ENCODE results near the gene TFDP1.

TFDP1 gene

DNA sequence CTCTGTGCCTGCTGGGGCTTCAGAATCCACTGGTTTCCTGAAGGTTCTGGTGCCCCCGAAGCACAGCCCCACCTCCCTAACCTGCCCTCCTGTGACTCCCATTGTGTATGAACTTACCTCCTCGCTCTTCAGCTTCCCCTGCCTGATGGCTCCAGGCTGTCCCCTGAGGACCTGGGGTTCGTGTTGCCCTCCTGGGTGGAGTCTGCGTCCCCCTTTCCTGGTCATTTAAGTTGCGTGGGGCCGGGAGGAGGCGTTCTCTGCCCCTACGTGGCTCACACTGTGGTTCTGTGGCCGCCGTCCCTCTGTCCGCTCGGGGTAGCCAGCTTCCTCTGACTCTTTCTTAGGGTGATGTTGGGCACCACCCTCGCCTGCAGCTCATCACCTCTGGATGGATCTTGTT, 13.9 kb downstream of the TFDP1 start:
- DNase-seq (ENCODE audit: low read depth): no peak

DNA sequence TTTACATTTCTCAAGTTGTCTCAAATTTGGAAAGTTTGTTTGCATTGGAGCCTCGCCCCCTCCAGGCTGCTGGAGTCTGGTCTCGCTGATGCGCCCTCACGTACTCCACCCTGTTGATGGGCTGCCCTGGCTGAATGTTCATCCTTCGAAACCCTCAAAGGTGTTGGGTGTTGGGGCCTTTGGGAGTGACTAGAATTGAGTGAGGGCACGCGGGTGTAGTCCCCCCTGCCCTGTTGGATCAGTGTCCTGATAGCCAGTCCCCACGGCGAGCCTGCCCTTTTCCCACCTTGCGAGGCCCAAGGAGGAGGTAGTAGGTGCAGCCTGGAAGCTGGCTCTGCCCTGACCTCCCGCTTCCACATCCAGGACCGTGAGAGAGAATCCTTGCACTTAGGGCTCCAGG, 14.8 kb downstream of the TFDP1 start:
- no peak for DNase-seq (ENCODE audit: low read depth)

DNA sequence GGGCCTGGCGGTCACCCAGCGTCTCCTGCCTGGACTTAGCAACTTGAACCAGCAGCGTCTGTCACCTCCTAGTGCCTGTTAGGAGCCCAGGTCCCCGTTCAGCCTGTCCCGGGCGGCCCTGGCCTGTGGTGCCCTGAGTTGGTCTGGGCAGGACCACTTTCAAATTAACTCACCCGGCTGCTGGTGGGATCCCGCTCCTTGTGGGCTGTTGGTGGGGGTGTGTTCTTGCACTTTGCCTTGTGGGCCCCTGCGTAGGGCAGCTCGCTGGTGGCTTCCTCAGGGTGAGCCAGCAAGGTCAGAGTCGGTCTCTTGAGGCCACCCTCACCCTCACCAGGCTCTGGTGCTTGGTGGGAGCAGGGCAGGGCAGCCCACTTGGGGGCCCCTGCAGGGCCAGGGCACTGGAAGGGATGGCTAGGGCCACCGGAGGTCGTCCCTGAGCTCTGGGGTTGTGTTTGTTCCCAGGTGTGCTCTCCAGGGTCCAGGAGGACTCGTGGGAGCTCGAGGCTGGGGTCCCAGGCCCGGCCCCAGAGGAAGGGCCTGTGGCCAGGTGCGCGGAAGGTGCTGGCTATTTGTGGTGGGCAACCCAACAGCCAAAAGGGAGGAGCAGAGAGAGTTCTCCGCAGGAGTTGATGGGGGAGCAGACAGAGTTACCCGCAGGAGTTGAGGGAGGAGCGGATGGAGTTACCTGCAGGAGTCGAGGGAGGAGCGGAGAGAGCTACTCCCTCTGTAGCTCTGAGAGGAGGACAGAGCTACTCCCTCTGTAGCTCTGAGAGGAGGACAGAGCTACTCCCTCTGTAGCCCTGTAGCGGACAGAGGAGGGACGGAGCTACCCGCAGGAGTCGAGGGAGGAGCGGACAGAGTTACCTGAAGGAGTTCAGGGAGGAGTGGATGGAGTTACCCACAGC, 16.9 kb downstream of the TFDP1 start:
- DNase-seq (ENCODE audit: low read depth): no peak

DNA sequence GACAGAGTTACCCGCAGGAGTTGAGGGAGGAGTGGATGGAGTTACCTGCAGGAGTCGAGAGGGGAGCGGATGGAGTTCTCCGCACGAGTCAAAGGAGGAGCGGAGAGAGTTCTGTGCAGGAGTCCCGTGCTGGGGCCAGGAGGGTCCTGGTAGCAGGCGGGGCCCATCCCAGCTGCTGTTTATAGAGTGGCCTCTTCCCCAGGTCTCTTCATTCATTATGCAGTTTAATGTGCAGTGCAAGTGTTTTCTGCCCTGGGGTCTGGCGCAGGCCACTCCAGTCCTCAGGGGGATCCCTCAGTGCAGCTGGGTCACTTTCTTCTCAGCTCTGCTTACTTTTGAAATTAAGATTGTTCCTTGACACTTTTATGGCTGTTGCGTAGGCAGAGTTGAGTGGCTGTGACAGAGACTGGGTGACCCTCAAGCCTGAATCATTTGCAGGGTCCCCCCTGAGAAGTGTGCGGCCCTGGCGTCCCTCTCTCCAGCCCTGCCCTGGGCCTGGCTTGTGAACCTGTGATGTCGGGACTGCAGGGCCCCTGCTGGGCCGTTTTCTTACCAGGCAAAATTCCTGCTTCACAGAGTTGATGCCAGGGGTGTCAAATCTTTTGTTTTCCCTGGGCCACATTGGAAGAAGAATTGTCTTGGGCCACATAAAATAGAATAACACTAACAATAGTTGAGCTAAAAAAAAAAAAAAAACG, 17.9 kb downstream of the TFDP1 start:
- no peak for DNase-seq (ENCODE audit: low read depth)

DNA sequence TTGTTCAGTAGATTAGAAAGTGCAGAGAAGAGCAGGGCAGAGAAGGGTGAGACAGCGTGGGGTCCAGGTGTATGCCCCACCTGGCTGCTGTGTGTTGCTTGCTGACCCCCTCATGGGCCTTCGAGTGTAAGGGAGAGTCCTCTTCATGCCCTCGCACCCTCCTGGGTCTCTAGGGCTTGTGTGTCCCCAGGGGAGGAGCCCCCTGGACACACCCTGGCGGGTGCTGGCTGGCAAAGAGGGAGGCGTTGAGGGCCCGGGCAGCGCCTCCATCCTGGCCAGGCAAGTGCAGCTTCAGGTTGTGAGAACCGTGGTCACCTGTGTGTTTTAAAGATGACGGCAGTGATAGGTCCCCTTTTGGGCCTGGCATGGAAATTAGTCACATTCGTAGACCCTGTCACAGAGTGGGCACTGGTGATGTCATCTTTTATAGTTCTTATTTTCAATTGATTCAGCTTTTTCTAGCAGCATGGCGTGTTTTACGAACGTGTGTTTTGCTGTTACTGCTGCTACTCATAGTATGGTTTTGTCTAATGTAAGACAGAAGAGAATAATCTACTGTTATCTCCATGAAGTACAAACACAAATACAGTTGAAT, 18.7 kb downstream of the TFDP1 start:
- no peak for DNase-seq (ENCODE audit: low read depth)

DNA sequence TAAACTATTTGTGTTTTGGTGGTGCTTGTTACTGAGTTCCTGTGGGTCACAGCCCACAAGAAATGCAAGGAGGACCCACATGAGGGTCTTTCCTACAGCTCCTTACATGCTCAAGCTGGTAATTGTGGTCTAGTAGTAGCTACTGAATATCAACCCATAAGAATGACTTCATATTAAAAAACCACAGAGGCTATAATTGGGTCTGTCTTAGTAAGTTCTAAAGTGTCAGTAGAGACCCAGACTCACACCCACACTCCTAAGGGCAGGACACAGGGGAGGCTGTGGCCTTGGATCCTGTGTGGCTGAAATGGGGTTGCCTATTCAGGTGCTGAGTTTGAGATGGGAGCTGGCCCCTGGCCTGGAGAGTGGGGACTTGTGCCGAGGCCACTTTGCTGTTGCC, 19.6 kb downstream of the TFDP1 start:
- DNase-seq (ENCODE audit: low read depth): no peak

DNA sequence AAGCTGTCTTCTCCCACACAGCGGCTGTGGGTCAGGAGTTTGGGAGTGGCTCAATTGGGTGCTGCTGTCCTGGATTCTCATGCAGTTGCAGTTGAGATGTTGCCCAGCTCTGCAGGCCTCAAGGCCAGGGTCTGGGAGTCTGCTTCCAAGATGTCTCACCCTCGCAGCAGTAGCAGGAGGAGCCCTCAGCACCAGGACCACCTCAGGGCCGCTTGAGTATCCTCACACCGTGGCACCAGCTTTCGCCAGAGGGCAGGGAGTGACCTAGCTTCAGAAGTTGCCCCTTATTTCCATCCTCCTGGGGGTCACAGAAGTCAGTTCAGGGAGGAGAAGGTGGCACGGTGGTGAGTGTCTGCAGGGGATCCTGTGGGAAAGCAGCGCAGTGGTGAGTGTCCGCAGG, 20.9 kb downstream of the TFDP1 start:
- DNase-seq (ENCODE audit: low read depth): no peak

DNA sequence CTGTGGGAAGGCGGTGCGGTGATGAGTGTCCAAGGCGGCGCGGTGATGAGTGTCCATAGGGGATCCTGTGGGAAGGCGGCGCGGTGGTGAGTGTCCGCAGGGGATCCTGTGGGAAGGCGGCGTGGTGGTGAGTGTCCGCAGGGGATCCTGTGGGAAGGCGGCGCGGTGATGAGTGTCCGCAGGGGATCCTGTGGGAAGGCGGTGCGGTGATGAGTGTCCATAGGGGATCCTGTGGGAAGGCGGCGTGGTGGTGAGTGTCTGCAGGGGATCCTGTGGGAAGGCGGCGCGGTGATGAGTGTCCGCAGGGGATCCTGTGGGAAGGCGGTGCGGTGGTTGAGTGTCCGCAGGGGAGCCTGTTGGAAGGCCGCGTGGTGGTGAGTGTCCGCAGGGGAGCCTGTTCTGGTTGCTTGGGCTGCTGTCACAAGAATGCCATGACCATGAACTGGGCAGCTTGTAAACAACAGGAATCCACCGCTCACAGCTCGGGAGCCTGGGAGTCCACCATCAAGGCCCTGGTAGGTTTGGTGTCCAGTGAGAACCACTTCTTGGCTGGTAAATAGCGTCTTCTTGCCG, 21.4 kb downstream of the TFDP1 start:
- no peak for DNase-seq (ENCODE audit: low read depth)

DNA sequence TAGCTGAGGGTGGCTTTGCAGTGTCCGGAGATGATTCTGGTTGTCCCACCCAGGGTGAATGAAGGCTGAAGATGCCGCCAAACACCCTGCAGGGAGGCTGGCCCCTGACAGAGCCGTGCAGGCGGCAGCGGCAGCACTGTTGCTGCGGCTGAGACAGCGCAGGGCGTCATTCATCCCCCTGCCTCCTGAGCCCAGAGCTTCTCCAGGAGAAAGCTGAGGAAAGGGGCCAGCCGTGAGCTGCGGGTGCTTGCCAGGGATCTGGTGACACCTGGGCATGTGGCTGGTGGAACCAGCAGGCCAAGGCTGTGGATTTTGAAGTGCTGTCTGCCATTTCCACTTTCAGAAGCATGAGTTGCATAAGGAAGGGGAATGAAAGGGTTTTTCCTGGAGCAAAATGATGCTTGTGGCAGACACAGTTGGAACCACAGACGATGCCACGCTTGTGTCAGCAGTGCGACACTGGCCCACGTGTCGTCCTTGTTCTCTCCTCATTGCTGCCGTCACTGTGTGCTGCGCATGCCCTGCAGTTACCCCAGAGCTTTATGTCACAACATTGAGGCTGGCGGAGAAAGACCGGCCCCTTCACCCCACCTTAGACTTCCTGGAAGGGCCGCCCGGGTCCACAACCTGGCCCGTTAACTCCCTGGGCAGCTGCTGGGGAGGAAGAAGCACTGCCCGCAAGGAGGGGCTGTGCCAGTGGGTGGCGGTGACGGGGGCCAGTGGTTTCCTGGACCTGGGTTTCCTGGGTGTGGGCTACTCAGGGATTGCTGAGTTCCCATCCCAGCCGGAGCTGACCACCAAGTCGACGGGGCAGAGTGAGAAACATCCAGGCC, 22.7 kb downstream of the TFDP1 start:
- DNase-seq (ENCODE audit: low read depth): no peak

DNA sequence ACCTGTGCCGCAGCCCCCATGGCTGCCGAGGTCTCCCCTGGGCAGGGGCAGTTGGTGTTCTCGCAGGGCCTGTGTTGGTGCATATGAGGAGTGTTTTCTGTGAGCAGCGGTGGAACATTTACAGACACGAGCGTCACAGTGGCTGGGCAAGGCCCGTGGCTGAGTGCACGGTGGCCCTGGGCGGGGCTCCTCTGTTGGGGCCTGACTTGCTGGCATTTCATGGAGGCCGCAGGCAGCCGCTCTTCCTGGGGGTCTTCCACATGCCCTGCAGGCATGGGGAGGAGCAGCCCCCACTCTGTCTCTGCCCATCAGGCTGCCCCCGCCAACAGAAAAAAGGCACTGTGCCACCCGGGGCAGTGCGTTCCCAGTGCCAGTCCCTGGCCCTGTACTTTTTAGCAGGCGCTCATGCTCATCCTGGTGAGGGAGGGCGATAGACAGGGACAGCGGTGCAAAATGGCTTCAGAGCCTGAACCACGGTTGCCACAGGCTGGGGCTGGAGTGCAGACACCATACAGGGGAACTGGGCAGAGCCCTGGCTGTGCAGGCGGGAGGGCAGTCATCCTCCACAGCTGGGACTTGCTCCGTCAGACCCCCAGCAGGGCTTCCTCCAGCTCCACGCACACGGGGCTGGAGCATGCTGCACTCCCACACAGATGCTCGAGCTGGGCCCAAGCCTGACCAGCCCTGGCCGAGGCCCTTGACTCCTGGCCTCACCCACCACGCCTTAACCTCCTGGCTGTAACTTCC, 23.5 kb downstream of the TFDP1 start:
- no peak for DNase-seq (ENCODE audit: low read depth)

DNA sequence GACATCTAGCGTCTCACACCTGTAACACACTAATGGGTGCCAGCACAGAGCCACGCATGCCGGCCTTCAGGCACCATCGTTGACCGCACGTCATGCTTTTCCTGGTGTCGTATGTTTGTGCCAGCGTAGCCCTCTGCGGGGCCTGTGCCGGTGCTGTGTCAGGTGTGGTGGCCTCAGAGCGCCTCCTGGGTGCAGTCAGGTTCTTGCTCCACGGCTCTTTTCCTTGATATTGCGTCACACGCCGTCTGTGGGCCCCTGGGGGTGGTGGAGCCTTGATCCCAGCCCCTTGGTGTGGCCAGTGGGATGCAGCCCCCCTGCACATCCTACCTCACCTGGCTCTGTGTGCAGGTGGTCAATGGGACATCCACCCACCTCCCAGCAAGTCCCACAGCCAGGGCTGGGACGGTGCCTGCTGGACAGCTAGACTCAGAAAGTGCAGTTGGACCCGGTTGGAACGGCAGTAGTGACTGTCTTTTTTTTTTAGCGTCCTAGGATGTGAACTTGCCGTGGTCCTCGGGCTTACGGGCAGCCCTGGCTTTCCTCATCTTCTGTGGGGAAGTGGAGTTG, 24.5 kb downstream of the TFDP1 start:
- DNase-seq (ENCODE audit: low read depth): no peak

DNA sequence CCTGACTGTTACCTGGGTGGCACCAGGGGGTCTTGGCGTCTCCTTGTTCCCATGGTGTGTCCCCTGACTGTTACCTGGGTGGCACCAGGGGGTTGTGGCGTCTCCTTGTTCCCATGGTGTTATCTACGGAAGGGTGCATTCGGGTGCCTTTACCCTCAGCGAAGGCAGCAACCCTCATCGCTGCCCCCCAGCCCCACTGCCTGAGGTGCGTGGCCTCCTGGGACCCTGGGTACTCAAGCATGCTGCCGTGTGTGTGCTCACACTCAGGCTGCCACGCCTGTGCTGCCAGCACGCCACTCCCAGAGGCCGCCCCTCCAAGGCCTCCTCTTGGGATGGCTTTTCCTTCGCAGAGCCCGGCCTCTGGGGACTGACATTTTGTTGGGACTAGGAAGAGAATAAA, 25.1 kb downstream of the TFDP1 start:
- DNase-seq (ENCODE audit: low read depth): no peak

DNA sequence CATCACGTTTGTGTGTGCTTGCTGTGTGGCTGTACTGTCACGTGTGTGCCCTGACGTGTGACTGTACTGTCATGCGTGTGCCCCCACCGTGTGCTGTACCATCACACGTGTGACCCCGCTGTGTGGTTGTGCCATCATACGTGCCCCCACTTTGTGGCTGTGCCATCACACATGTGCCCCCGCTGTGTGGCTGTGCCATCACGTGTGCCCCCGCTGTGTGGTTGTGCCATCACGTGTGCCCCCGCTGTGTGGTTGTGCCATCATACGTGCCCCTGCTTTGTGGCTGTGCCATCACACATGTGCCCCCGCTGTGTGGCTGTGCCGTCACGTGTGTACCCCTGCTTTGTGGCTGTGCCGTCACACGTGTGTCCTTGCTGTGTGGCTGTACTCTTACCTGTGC, 25.7 kb downstream of the TFDP1 start:
- DNase-seq (ENCODE audit: low read depth): no peak

DNA sequence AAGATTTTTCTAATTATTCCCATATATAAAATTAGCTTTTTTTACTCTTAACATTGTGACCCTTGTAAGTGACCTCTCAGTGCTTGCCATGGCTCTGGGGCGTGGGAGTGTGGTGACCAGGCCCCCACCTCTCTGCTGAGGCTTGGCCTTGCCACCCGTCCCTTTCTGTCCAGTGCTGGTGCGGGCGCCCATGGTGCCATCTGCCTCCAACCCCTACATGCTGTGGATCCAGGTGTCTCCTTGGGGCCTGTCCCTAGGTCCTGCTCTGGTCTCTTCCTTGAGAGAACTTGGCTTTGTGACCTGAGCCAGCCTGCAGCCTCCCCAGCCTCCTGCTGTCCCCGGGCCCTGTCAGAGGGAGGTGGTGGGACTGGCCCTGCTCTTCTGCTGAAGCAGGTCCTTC, 27.4 kb downstream of the TFDP1 start:
- no peak for DNase-seq (ENCODE audit: low read depth)

DNA sequence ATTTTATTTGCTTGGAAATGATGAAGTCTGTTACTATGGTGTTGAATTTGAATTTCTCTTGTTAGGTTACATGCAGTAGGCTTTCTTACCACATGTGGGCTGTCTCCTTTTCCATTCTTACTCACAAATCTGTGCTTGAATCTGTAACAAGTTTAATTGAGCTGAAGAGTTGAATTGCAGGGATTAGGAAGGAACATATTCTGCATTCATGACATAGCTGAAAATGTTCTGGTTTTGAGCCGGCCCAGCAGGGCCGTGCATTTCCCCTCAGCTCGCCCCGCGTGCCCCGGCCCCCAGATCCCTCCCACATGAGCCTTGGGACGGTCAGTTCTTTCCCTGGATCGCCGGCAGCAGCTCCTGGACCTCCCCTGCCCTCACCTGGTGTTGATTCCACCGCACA, 28.1 kb downstream of the TFDP1 start:
- no peak for DNase-seq (ENCODE audit: low read depth)

DNA sequence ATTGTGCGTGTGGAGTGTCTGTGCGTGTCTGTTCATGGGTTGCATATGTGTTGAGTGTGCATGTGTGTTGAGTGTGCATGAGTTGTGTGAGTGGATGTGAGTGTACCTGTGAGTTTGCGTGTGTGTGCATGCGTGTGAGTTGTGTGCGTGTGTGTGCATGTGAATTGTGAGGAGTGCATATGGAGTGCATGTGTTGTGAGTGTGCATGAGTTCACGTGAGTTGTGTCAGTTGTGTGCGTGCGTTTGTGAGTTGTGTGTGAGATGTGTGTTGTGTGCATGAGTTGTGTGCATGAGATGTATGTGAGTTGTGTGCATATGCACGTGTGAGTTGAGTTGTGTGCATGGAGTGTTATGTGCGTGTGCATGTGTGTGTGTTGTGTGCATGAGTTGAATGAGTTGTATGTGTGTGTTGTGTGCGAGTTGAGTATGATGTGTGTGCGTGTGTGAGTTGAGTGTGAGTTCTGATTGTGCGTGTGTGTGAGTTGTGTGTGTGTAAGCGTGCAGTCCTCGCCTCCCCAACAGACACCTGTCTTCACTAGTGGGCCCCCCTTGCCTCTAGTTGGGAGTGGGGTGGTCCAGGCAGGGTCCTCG, 29.3 kb downstream of the TFDP1 start:
- no peak for DNase-seq (ENCODE audit: low read depth)

DNA sequence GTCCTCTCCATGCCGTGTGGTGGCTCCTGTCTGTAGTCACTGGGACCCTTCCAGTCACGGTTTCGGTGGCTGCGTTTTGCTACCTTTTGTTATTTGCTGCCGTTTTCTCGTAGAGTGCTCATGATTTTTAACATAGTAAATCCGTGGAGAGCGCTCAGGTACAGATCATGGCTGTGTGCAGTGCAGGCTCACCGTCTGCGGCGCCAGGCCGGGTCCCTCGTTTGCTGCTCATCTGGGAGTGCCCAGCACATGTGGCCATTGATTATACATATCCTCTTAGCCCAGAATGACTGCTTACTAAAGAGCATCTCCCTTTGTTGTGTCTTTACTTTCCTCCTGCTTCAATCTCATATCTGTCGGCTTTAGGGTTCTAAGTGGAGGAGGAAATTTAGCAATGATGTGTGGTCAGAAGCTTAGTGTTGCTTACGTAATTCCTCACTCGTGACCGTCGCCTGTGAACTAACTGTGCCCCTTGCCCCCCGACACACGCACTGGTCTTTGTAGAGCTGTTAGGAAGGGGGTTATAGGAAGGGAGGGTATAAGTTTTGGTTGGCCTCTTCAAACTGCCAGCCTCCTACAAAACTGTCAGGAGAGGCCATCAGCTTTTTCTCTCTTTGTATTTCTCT, 31.8 kb downstream of the TFDP1 start:
- no peak for DNase-seq (ENCODE audit: low read depth)

DNA sequence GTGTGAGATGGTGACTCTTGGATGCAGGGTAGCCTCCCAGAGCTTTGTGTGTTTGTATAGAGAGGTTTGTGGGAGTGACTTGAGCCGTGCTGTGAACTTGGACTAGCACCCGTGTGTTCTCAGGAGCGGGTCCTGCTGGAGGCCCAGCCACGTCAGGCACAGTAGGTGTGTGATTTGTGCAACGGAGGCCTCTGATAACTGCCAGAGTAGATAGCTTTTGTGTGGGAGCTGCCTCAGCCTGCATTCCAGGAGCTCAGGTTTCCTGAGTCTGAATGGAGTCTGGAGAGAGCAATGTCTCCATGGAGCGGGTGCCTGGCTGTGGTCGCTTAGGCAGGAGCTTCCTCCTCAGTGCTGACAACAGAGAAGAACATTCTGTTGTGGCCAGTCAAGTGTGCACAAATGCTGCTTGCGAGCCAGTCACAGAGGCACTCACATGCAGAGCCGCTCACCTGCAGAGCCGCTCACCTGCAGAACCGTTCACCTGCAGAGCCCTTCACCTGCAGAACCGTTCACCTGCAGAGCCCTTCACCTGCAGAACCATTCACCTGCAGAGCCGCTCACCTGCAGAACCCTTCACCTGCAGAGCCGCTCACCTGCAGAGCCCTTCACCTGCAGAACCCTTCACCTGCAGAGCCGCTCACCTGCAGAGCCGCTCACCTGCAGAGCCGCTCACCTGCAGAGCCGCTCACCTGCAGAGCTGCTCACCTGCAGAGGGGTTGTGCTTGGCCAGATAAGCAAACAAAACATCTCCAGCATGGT, 32.6 kb downstream of the TFDP1 start:
- no peak for DNase-seq (ENCODE audit: low read depth)

DNA sequence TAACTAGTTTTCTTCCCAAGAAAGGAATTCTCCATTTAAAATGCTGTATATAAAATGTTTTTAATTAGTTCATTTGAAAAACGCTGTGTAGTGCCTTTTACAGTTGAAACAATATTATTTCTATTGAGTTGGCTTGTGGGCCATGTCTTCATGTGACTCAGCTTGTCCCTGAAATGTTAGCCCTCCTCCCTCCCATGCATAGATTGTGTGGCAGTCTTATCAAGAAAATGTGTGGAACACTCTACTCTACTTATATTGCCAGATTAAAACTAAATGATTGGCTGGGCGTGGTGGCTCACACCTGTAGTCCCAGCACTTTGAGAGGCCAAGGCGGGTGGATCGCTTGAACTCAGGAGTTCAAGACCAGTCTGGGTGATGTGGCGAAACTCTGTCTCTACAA, 33.4 kb downstream of the TFDP1 start:
- DNase-seq (ENCODE audit: low read depth): no peak

All from stimulated activated CD8-positive, alpha-beta memory T cell treated with anti-CD3 and anti-CD28 coated beads, Interleukin-12 subunit alpha, Interleukin-12 subunit beta, amount 100 ng/mL, for 4 hours (primary cell).